ENCODE data around the gene PPFIA2.

DNA sequence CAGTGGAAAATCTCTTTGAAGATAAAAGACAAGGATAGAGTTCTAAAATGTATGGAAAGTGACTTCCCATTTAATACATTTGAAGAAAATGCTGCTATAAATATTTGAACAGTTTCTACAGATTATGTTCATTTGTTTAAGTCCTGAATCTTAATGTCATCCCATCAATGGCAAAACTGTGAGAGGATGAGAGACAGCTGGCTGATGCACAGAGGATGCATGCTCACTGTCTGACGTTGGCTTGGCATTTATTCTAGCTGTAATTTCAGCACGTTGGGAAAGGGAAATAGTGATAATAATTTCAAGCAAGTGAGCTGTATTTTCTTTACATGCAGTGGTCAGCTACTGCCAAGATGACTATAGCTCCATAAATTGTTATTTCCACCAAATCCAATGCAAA lies 40.5 kb downstream of the PPFIA2 start:
- TF ChIP-seq, protein P1, sequence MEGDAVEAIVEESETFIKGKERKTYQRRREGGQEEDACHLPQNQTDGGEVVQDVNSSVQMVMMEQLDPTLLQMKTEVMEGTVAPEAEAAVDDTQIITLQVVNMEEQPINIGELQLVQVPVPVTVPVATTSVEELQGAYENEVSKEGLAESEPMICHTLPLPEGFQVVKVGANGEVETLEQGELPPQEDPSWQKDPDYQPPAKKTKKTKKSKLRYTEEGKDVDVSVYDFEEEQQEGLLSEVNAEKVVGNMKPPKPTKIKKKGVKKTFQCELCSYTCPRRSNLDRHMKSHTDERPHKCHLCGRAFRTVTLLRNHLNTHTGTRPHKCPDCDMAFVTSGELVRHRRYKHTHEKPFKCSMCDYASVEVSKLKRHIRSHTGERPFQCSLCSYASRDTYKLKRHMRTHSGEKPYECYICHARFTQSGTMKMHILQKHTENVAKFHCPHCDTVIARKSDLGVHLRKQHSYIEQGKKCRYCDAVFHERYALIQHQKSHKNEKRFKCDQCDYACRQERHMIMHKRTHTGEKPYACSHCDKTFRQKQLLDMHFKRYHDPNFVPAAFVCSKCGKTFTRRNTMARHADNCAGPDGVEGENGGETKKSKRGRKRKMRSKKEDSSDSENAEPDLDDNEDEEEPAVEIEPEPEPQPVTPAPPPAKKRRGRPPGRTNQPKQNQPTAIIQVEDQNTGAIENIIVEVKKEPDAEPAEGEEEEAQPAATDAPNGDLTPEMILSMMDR (IDR thresholded peaks at IDR 0.05): no peak
- TF ChIP-seq POLR2A (IDR thresholded peaks at IDR 0.05): no peak
